HG03045 (cell line): ENCODE measurements around the gene FBXW11.

Experiments
- ATAC-seq: cut with Tn5 transposase; IDR thresholded peaks from one replicate; pipeline ENCODE4 v1.9.1; 2021; ENCODE audit warnings: mild to moderate bottlenecking, moderate library complexity; ENCODE audit not compliant: unreplicated experiment

The FBXW11 gene

DNA sequence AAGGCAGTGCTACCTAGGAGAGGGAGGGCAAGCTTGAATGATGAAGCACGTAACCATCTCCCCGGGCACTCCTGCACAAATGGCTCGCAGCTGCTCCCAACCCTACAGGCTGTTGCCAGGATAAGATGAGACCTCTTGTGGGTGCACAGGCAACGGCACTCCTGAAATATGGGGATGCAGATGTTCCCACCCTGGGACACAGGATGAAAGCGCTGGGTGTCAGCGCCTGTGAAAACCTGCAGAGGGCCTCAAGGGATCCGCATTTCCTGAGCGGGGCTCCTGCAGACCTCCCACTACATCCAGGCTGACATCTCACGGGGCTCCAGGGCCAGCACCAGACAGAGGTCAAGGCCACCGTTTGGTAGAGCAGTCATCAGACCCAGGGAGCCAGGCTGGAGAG, 160.1 kb downstream of the FBXW11 start:
- no peak for ATAC-seq

DNA sequence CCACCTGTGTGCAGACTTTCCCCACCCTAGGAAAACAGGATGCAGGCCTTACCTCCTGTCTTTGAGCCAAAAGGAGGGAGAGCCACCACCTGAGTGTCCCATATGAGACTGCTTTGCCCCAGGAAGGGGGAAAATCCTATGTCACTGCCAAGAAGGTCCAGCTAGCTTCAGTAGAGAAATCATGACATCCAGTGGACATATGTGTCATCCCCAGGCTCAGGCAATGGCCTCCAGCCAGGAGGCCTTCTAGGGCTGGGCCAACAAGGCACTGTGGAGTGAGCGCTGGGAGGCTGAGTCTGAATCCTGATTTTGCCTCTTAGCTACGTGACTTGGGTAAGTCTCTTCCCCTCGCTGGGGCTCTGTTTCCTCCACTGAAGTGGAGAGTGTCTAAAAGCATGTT, 160.6 kb downstream of the FBXW11 start:
- ATAC-seq, result no peak

DNA sequence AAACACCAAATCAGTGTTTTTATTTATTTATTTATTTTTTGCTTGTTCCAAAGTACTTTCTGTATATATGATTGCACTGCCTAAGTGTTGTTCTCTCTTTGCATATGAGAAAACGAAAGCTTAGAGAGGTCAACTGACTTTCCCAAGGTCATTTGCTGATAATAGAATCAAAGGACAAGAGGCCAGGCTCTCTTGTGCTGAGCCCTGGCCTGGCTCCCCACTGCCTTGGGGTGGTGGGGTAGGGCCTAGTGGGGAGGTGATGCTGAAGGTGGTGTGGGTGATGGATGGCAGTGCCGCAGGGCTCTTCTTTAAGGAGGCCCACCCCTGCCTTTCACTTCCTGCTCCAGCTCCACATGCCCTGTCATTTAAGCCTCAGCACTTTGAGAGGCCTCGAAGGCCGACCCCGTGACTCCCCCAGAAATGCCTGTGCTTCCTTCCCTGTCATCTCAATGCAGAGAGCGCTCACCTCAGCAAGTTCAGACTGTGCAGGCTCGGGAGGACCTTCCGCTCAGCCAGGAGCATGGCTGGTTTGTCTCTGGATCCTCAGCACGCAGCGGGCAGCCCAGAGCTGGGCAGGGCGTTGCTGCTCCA, 161.3 kb downstream of the FBXW11 start:
- ATAC-seq, result no peak

DNA sequence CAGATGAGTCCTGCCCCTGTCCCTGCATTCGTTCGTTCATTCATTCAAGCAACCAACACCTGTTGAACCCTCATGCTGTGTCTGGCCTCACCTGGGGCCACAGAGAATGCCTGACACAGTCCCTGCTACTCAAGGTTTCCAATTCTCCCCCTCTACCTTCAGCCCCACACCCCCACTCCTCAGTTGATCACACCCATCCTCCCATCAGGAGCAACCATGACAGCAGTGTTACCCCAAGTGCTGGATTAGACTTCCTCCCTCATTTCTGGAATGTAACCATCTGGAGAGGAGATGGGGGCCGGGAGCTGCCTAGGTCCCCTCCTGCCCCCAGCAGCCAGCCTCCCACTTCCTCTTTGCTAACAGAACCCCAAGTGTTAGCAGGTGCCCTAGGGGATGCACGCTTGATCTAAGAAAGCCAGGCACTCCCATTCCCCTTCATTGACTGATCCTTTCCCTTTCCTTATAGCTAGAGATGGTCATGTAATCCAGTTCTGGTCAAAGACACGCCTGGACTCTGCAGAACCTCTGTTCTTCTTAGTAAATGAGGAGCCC, 163.6 kb downstream of the FBXW11 start:
- no peak for ATAC-seq

DNA sequence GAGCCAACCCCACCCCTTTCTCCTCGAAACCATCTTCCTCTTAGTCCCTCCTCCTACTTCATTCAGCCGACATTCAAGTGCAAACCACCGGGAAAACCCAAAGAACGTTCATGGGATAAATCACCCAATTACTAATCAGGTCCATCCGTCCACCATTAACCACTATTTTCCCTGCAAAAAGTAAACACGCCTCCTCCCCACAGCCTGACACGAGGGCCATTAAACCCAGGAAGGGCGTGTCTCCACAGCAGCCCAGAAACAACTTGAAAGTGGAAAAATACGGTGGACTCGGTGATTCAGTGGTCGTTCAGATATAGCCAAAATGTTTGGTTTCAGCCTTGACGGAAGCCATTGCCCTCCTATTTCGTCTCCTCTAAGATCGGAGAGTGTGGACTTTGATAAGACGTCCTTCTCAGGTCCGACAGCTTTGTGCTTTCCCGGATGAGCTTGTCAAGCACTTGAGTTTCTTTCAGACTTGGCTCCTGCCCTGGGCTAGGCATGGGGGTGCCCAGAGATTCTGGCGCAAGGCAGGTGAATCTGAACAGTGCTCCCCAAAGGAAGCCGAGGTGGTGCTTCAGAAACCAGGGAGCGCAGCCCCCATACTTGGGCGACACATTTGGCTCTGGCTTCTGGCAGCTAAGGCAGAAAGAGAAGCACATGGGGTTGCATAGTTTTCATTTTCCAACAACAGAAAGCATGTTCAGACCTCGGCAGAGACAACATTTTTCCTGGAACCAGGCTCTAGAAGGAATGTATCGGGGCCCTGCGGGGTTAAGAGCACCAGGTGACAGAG, 164.3 kb downstream of the FBXW11 start:
- ATAC-seq, result no peak

DNA sequence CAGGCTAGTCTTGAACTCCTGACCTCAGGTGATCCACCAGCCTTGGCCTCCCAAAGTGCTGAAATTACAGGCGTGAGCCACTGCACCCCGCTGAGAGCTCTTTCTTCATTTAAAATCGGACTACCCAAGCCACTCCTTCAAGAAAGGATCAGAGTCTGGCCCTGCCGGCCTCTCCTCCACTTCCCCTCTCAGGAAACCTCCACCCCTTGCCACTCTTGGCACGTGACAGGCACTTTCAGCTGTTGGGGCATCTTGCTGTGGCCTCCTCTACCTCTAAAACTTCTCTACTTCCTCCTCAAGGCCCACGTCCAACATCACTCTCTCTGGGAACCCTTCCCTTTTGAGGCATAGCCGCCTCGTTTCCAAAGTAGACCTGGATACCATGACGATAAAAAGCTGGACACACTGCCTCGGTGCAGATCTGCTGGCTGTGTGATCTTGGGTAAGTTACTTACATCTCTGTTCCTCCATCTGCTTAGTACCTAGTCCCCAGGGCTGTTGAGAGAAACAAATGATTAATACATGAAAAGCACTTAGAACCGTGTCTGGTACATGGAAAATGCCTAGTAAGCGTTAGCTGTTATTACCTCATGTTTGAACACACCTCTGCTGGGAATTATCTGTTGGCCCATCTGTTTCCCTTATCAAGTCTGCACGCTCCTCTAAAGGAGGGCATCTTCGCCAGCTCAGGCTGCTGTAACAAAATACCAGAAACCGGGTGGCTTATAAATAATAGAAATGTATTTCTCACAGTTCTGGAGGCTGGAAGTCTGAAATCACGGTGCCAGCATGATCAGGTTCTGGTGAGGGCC, 165.5 kb downstream of the FBXW11 start:
- no peak for ATAC-seq

DNA sequence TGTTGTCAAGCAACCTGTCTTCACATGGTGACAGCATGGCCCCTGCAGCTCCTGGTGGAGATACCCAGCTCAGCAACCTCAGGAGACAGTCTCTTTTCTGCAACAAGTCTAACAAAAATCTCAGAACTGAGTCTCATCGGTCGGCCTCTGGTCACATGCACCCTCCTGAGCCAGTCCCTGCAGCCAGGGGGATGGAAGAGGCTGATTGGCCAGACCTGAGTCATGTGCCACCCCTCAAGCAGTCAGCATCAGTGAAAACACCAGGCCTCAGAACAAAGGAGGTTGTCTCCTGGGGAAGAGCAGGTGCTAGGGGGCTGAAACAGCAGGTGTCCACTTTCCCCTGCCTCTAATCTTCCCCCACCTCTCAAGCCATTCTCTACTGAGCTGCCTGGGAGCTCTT, 166.4 kb downstream of the FBXW11 start:
- no peak for ATAC-seq

DNA sequence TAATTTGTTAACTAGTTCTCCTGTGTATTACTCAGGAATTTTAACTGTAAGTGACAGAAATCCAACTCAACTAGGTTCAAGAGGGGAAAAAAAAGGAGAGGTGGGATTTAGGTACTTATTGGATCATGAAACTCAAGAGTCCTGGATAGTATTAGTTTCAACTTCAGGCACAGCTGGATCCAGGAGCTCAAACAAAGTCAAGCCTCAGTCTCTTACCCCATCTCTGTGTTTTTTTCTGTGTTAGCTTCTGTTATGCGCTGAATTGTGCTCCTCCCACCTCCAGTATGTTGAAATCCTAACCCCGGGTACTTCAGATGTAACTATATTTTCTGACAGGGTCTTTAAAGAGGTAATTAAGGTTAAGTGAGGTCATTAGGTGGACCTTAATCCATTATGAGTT, 167.3 kb downstream of the FBXW11 start:
- no peak for ATAC-seq

DNA sequence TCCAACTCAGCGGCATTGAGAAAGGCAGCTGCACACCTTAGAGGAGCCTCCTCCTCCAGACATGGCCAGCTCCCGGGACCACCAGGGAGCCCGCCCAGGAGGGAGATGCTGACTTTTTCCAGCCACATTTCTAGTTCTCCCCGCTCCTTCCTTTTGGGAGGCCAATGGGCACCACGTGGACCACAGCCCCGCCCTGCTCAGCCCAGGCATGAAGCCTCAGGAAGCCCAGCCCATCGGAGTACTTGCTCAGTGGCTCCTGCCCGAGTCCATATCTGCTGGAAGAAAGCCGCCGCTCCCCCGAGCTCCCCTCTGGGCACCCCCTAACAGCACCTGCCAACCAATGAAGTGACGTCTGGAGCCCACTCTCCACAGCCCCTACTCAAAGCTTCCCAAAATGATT, 168.4 kb downstream of the FBXW11 start:
- no peak for ATAC-seq

DNA sequence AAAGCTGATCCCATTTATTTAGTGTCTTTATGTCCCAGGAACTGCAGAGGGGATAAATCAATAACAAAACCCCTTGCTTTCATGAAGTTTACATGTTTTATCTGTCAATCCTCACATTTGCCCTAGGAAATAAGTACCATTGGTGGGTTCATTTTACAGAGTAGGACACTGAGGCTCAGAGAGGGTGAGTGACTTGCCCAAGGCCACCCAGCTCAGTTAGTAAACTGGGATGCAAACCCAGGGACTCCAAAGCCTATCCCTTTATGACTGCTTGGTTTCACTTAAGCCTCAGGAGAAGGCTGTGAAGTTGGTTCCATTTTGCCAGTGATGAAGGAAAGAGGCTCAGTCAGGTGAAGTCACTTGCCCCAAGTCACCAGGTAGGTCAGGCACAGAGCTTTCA, 168.9 kb downstream of the FBXW11 start:
- ATAC-seq, result no peak

DNA sequence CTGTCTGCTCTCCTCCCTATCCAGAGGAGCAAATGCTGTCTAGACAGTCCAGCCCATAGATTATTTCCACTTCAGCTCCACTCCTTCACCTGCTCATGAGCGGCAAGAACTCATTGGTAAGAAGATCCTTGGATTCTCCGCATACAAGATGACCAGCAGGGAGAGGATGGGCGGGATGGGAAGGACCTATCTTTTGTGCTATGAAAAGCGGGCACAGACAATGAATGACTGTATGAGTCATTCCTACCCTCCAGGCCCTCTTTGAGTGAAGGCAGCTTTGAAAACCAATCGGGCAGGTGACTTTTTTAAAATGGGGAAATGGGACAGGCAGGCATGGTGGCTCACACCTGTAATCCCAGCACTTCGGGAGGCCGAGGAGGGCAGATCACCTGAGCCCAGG, 171.4 kb downstream of the FBXW11 start:
- no peak for ATAC-seq

DNA sequence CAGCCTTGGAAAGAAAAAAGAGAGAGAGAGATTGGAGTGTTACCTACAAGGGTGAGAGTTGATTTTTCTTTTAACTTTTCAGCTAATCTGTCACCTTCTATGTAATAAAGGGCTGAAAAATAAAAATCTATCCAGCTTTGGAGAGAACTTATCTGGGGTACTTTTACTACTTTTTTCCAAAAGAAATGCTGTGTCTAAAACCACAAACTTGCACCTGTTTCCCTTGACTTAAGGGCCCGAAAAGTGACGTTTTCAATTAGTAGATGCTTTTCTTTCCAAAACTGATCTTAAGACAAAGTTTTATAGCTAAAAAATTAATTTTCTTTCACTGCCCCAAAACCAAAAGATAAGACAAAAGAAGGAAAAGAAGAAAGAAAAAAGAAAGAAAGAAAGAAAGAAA, 172.0 kb downstream of the FBXW11 start:
- no peak for ATAC-seq

DNA sequence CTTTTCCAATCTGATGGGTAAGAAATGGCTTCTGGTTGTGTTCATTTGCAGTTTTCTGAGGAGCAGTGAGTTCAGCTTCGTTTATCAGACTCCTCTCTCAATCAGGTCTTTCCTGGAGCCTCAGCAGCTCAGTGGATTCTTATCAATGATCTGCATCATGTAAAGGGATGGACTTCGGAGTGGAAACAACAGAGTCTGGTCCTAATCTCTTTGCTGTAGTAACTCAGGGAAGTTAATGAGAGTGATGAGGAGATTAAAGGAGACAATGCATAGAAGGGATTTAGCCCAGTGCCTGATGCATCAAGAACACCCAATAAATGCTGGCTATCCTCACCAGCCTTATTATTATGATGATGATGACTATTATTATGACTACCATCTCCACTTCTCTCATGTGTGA, 173.7 kb downstream of the FBXW11 start:
- no peak for ATAC-seq

DNA sequence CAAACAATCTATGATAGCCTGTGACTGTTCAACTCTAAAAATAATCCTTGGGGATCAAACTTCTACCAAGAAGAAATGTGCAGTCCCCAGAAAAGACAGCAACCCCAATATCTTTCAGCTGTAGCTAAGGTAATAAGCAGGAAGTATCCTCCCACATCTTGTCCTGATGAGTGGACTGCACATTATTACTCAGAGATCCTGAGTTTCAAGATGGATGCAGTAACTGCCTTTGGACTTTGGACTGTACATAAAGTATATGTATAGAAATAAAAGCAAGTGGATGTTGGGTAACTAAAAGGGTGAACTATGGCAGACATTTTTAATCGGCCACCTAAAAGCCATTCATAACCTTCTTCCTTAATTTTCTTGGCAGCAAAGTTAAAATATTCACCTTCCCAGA, 175.8 kb downstream of the FBXW11 start:
- no peak for ATAC-seq

DNA sequence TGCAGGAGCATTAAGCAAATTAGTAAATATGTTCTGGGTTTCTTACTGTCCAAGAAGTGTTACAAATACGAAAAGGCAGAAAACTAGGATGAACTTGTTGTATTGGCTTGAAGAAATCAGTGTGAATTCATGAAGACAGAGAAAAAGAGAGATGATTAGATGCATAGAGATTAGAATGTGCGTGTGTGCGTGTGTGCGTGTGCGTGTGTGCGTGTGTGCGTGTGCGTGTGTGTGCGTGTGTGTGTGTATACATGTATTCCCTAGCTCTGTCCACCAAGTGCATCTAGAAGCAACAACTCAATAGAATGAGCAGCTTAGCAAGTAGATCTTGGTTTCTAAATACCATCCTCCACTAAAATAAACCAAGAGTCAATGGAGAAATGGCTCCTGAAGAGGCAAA, 179.3 kb downstream of the FBXW11 start:
- no peak for ATAC-seq

DNA sequence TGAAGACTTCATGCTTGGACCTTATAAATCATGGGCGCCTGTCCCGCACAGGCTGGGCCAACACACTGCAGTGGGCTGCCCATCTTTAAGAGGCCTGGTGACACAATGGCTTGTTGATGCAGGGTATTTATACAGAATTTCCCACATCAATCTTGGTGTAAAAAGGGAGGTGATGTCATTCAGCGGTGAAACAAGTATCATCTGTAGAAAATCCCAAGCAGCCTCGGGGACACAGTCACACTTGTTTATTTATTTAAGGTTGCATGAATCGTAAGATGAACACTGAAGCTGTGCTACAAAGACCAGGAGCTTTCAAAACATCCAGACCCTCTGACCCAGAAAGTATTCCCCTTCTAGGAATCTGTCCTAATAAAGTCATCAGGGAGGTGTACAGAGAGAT, 180.3 kb downstream of the FBXW11 start:
- ATAC-seq, result no peak

DNA sequence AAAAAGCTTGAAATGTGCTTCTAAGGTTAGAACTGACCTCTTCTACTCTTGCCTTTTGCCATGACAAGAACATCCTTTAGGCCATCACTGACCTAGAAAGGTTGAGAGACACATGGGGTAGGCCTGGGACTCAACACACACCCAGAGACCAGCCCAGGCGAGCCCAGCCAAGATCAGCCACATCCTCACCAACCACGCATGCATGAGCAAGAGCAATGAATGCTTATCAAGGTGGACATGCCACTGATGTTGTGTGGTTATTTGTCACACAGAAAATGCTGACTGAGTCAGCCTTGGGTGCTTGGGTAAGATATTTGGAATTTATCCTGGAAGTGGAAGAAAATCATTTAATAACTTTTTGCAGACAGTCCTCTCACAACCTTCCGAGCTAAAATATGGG, 181.4 kb downstream of the FBXW11 start:
- ATAC-seq, result no peak

DNA sequence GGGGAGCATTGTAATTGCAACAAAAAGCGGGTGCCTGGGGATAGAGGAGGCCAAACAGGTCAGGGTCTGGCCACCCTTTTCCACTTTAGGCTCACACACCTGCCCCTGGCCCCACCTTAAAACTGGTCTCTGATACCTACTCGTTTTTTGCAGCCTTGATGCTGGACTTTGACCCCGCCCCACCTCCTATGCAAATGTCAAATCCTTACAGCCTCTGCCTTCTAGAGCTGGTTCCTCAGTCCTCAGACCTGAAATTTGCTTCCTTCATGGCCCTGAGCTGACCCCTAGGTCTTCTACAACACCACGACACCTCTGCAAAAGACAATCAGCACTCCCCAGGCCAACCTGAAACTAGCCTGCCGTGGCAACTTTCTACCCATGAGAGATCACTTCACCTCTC, 183.2 kb downstream of the FBXW11 start:
- ATAC-seq, result no peak

DNA sequence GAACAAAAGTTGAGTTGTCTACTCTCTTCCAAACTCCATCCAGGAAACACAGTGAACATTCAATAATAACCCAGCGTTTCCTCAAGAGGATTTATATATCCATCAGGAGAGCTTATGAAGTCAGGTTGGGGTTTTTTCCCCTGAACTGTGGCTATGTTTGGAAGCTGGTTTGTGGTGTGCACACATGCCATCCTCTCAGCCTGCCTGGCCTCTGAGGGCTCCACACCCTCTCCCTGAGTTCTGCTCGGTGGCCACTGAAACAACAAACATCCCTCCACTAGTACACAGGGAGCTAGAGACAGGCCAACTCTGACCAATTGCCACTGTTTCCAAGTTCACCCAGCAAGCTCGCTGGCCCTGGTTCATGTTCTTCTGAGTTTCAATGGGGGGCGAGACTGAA, 185.2 kb downstream of the FBXW11 start:
- no peak for ATAC-seq

DNA sequence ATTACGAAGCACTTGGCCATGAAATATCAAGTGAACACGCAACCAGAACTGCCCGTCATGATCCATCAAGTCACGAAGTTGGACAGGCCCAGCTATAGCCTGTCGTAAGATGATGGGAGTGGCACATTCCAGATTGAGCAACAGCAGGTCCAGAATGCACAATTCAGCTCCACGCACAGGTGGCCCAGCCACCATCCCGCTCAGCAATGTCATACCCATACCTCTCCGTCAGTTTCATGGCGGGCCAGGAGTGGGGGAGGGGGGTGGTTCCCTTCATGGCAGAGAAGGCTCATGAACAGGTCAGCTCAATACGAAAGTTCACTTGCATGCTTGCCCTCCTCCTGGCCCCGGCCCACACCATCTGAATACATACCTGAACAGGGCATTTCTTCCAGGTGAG, 185.9 kb downstream of the FBXW11 start:
- ATAC-seq, result no peak

DNA sequence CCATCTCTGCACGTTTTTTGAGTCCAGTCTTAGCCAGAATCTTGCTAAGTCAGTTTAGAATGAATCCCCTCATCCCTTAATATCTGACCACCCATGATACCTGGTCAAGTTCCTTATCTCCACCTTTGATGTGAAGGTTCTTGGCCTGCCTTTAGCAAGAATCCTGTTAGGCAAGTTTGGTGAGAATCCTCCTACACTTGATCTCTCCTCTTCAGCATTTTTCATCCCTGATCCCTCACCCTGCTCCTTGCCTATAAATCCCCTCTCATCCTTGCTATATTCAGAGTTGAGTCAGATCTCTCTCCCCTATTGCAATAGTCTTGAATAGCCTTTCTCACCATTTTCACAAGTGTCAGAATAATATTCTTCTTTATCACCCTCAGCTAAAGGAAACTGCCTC, 189.8 kb downstream of the FBXW11 start:
- ATAC-seq, result no peak
